HG03342 (cell line): ENCODE data around the gene COPS9.

Source experiments
- ATAC-seq: cut with Tn5 transposase; IDR thresholded peaks from one replicate; pipeline ENCODE4 v1.9.1; 2021; ENCODE audit warnings: mild to moderate bottlenecking, moderate library complexity; ENCODE audit not compliant: unreplicated experiment

Gene COPS9

DNA sequence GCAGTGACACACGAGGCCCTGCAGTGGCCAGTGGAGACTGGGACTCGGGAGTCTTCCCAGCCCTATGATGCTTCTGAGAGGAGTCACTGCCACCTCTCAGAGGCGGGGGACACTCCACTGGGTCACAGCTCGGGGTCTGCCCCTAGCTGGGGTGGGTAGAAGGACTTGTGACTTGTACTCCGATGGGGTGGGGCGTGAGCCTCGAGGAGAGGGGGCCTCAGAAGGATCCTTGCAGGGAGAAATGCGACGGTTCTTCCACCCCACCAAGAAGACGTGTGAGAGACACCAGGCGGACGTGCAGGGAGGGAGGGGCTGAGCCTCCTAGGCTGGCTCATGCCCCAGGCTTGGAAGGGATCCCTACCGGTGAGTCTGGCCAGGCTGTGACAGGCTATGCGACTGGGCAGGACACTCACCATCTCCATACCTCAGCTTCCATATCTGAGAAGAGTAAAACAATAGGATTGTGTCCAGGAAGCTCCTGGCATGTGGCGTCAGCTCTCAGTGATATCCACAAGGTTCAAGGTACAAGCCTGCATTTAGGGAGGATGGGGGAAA lies 15.4 kb upstream of the COPS9 start:
- ATAC-seq = no peak

DNA sequence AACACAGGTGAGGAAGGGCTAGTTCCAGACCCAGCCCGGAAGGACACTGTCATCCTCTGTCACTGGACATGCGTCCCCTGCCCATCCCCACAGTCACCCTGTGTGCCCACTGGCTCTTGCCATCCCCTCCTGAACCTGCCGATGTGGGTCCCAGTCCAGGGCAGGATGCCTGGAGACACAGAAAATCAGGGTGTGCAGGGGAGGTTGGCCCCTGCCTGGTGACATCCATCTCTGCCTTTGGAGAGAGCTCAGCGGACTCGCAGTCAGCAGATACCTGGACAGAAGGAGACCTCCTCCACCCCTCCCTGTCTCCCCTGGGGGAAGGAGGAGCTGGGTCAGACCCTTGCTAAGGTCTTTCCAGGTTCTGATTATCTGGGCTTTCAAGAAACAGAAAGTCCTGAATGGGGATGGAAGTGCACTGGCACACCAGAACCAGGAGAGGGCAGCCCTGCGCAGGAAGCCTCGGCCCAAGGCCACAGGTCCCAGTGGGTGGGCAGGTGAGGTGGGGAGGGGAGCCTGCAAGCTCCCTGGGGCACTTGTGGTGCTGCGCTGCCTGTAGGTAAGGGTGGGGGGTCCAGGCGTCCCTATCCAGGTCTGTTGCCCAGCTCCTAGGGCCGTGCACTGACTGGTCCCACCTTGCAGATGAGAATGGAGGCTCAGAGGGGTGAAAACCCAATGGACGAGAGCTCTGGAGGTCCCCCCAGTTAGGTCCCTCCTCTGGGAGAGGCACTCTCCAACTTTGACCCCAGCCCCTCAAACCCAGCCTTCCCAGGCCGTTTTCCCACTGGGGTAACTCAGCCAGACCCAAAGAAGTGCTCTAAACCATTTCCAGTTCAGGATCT lies 14.1 kb upstream of the COPS9 start:
- no peak for ATAC-seq

DNA sequence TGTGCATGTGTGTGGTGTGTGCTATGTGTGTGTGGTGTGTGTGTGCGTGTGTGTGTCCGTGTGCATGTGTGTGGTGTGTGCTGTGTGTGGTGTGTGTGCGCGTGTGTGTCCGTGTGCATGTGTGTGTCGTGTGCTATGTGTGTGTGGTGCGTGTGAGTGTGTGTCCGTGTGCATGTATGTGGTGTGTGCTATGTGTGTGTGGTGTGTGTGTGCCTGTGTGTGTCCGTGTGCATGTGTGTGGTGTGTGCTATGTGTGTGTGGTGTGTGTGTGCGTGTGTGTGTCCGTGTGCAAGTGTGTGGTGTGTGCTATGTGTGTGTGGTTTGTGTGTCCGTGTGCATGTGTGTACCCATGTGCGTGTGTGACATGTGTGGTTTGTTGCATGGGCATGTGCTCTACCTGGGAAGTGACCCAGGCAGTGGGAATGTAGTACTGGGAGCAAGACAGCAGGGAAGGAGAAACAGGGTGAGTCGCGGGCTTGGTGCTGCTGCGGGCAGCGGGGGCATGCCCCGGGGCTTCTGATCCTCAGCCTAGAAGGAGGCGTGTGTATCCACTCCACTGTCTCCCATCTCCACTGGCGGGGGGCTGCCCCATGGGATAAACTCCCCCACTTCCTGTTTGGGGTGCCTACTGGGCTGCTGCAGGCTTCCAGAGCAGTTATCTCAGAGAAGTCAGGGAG lies 11.9 kb upstream of the COPS9 start:
- ATAC-seq = no peak

DNA sequence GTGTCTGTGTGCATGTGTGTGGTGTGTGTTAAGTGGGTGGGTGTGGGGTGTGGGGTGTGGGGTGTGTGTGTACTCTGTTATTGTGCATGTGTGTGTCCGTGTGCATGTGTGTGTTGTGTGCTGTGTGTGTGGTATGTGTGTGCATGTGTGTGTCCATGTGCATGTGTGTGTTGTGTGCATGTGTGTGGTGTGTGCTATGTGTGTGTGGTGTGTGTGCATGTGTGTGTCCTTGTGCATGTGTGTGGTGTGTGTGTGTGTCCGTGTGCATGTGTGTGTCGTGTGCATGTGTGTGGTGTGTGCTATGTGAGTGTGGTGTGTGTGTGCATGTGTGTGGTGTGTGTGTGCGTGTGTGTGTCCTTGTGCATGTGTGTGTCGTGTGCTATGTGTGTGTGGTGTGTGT lies 11.3 kb upstream of the COPS9 start:
- no peak for ATAC-seq

DNA sequence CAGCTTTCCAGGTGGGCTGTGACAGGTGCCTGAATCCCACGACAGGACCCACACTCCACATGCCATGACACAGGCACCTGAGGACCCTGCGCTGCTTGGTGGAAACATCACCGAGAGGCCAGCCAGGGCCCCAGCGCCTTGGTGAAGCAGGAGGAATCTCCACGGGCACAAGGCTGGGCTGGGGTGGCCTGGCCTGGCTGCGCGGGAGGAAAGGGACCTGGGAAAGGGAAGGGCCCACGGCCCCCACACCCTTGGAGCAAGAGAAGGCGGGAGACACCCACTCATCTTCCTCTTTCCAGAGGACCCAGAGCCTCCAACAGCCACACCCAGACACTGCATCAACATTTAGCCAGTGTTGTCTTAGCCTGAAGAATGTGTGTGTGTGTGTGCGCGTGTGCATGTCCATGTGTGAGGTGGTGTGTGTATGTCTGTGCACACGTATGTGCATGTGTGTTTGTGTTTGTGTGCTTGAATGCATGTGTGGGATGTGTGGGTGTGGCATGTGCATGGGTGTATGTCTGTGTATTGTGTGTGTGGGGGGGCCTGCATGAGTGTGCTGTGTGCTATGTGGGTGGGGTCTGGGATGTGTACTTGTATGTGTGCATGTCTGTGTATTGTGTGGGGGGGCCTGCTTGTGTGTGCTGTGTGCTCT lies 10.6 kb upstream of the COPS9 start:
- ATAC-seq = no peak

DNA sequence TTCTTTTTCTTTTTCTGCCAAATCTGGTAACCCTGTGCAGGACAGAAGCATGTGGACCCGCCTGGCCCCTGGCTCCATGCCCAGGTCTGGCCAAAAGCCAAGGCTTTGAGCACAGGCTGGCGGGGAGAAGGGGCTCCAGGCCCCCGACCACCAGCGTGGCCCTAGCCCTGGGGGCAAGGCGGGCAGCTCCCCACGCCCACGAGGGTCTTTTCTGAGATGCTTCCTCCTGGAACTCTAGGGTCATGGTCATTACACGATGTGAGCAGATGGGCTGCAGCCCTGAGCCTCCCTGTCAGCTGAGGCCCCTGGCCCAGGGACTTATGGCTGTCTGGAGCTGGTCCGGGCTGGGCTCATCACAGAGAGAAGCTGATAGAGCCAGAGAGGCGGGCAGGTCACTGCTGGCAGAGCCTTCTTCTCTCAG lies 10.0 kb upstream of the COPS9 start:
- no peak for ATAC-seq

DNA sequence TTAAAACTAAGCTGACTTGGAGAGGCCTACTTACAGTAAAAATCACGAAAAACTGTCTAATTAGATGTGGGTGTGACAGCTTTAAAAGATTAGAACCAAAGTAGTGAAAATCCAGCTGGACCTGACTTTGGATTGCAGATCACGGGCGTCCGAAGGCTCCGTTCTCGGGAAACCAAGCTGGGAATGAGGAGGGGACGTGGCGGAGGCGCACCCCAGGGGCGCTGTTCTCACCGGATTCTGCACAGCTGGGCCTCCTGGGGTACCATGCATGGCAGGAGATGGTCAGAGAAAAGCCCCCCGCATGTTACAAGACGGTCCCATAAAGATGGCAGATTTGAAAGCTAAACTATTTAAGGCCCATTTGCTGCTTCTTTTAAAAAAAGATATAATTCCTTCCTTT lies 9.4 kb upstream of the COPS9 start:
- ATAC-seq = no peak

DNA sequence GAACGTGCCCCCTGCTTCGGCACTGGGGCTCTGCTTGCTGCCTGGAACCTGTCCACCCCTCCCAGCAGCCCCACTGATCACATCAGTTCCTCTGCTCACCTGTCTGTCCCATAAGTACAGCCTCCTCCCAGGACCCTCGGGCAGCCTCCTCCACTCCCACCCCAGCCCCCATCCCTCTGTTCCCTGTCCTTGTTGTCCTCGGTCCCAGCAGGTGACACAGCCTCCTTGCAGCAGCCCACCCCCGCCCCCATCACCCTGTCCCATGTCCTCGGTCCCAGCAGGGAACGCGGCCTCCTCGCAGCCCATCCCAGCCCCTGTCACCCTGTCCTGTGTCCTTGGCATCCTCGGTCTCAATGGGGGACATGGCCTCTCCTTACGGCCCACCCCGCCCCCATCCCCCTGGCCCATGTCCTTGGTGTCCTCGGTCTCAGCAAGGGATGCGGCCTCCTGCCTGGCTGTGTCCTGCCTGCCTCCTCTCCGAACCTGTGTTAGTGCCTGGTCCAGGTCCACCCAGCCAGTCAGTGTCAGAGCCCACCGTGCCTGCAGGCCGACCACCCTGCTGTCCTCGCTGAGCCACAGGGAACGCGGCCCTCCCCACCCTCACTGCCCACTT lies 8.7 kb upstream of the COPS9 start:
- no peak for ATAC-seq

DNA sequence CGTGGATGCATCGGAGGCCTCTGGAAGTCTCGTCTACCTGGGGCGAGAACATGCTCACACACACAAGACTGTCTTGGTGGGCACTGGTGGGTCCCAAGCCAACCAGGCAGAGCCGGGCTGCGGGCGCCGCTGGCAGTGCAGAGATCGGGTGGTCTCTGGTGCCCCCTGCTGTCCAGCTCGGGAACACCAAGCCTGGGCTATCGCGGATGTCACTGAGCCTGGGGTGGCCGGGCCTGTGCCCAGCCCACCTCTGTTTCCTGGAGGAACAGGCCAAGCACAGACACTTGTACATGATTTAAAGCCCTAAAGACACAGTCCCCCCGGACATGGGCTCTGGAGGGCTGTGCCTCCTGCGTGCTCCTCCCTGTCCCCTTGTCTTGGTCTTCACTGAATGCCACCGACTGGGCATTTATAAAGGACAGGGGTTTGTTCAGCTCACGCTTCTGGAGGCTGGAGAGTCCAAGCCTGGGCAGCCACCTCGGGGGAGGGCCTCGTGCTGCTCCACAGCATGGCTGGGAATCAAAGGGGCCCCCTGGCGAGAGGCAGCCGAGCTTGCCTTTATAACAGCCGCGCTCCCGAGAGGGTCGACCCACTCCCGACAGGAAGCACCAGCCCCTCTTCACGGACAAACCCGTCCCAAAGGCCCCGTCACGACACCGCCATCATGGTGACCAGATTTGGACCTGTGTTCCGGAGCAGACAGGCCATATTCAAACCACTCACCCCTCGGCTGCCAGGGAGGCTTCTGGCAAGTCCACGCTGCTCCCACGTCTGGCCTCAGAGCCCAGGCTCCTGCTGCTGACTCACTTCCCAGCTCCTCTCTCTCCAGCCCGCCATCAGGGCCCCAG lies 7.9 kb upstream of the COPS9 start:
- ATAC-seq = peak; percentile 77

DNA sequence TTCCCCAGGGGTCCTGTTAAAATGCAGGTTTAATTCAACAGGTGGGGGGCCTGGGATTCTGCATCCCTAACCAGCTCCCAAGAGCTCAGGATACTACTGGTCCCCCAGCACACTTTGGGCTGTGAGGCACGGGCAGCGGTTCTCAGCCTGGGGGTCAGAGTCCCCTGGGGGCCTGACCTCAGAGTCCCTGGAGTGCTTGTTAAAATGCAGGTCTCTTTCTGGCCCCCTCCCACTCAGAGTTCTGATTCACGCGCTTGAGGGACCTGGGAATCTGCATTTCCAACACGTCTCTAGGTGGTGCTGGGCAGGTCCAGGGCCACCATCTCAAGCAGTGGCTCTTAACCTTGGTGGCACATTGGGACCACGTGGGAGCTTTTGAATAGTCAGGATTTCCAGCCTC lies 7.2 kb upstream of the COPS9 start:
- peak; percentile 15 for ATAC-seq

DNA sequence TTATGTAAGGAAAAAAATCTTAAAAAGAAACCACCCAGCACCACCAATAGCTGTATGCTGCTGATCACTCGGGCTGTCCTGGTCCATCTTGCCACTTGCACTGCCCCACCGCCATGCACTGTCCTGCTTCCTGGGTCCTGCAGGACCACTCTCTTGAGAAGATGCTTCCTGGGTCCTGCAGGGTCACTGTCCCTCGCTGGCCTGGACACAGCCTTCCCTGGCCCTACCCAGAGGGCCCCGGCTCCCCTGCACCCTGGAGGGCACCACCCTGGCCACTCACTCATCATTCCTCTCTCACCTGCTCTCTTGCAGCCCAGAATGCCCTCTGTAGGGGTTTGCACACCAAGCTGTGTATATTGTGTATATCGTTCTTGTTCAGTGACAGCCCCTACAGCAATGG lies 6.8 kb upstream of the COPS9 start:
- ATAC-seq = no peak

DNA sequence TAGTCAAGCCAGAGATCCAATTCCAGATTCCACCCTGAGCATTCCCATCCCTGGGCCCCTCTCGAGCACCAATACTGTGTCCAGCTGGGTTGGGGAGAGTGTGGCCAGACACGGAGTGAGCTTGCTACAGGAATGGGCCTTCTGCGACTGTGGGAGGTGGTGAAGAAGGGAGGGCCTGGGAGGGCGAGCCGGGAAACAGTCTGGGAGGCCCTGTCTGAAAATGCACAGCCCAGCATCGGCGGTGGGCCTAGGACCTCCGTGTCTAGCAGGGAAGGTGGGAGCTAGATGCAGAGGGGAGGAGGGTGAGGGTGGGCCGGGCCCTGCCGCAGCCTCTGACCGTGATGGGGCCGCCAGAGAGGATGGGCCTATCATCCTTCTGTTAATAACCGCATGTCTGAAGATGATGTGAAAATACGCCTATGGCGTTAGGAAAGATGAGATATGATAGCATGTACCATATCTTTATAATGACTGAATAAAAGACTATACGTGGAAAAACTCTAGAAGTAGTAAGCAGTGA lies 6.2 kb upstream of the COPS9 start:
- no peak for ATAC-seq

DNA sequence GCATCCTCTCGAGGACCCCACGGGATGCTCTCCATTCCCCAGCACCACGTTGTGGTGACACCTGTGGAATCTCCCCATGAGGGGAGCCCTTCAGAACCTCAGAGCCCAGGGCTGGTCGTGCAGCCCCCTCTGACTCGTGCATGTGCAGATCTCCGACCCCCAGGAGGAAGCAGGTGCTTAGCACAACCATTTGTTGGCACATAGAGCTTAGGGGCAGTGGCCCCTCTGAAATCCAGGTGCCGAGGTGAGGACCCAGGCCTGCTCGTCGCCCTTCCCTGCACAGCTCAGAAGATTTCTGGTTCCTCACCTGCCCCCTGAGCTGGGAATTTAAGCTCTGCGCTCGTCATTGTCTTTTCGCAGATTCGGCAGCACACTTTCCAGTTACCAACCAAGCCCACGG lies 5.6 kb upstream of the COPS9 start:
- ATAC-seq = no peak

DNA sequence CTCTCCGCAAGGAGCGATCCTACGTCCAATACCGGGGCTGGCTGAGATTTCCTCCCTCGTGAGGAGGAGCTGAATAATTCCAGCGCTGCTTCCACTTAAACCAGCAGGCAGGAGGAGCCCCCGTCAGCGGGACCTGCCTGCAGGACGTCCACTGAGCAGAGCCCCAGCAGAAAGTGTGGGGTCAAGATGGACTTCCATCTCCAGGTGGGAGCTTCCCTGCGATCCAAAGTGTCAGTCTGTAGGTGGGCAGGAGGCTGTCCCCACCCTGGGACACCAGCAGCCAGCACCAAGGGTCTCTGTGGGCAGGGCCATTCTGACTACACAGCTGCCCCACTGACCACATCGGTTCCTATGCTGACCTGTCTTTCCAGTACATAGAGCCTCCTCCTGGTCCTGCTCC lies 4.8 kb upstream of the COPS9 start:
- ATAC-seq = no peak

DNA sequence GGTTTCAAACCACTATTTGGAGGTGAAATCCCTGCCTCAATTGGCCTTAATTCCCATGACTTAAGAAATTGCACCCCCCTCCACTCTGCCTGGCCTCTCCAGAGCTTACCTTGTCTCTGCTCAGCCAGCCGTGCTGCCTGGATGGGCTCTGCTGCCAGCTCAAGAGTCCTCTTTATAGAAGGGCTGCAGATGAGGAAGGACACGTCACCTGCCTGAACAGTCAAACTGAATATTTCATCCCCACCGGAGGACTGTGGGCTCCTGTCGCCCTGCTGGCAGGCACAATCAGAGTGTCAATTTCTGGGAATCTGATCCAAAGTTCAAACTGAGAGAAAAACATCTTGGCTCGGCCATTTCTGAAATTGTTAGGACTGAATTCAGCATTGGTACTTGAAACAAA lies 4.4 kb upstream of the COPS9 start, which contains the start of gene OTOS:
OTOS (minus strand) TSS at position 148 of the 400 bp plus-strand sequence. CDS start 332 bp downstream, outside the sequence.
- ATAC-seq = no peak

DNA sequence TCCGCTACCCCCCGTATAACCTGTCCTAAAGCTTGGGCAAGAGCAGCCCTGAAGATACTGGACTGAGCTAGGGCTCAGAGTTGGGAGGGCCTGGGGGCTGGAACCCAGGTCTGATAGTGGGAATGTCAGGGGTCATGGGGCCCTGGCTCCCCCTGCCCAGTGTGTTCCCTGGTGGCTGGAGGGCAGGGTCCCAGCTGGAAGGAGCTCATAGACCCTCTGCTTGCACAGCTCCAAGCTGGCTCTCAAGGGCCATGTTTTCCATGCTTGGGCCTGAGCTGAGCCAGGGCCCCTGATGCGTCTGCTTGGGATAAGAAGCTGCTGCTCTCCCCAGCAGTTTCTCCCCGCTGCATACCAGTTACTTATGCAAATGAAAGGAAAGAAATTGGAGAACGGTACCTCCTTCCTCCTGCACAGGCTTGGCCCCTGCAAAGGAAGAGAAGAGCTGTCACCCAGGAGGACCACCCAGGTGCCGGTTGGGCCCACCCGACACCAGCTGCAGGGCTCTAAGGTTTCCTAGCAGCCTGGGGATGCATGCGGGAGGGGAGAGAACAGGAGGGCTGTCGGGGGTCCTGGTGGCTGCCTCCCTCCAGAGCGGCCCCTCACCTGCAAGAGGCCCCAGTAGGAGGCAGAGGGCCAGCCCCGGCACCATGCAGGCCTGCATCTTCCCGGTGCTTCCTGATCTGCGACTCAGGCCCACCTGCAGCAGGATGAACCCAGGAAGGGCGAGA lies 3.7 kb upstream of the COPS9 start:
- no peak for ATAC-seq

DNA sequence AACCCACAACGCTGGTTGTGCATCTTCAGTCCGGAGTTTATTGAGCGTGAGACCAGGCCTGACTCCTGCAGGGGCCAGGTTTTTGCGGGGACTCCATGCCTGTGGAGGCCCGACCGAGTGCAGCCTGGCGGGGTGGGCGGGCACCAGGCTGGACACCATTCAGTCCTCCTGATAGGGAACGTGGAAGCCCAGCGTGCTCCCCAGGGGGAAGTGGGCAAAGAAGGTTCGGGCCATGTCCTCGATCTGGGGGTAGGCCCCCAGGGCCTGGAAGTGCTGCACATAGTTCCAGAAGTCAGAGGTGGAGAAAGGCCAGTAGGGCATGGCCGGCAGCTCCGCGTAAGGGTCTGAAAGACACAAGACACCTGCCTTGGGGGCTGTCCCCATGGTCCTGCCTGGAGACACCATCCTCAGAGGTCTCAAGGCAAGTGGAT lies 2.9 kb upstream of the COPS9 start:
- ATAC-seq = no peak

DNA sequence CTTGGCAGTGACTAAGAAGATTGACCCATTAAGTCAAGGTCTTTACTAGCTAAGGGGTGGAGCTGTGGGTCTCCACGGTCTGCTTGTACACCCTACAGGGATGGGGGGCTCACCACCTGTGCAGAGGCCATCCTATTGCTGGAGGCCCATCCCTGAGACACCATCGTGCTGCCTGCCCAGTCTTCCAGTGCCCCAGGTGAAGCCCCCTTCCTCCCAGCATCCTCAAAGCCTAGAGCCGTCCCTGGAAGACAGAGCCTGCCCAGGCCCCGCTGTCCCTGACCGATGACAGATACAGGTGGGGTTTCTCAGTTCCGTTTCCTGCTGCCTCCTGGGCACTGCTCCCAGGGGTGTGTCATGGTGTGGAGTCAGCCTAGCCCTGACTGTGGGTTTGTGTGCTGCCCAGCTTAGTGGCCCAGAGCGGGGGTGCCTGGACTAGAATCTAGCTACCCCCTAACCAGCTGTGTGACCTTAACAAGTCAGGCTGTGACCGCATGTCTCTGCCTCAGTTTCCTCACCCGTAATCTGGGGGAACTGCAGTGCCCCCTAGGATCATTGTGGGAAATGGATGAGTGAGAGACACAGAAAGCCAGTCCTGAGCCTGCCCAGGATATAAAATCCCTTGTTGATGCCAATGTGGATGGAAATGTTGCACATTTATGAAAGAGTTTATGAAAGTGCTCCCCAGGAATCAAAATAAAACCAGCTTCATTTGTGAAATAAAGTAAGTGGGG lies 2.3 kb upstream of the COPS9 start:
- ATAC-seq = no peak
